Tibial nerve (tissue), 3 donors: ENCODE measurements around the gene CACNA1F.

Experiments used
- POLR2A ChIP-seq, 2 donors: fragments of 450-650 bp; IDR thresholded peaks; one replicate each; pipeline ENCODE4 v1.6.1; 2017; ENCODE audit warnings: antibody characterized with exemption in 2 of 2, mild to moderate bottlenecking in 2 of 2, moderate library complexity in 2 of 2
- TF ChIP-seq, protein P1 (sequence below), 5 experiments: fragments of 200-600 bp in 3 of 5; fragments of 450-650 bp in 2 of 5; sonication (generic) in 3 of 5; IDR thresholded peaks; one replicate each; pipeline ENCODE4 v1.5.1; 2016 to 2019; ENCODE audit warnings: antibody characterized with exemption in 5 of 5, mild to moderate bottlenecking in 3 of 5, moderate library complexity in 2 of 5

DNA sequence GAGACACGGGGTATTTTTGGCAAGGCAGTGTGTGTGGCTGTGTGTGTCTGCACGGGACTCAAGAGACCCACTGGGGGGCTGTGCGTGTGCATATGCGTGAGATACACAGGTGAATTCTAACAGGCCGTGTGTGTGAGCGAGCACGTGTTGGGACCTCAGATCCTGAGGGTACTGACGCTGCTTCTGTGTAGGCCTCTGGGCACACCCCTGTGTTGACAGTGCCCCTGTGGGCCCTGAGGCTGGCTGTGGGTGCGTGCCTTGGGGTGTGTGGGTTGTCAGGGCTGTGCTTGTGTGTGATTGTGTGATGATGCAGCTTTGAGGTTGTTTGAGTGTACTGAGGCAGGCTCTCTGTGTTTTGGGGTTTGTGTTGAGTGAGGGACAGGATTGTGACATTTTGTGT, 17.4 kb upstream of the CACNA1F start:
- TF ChIP-seq POLR2A (IDR thresholded peaks at IDR 0.05) = no peak
- TF ChIP-seq, protein P1, sequence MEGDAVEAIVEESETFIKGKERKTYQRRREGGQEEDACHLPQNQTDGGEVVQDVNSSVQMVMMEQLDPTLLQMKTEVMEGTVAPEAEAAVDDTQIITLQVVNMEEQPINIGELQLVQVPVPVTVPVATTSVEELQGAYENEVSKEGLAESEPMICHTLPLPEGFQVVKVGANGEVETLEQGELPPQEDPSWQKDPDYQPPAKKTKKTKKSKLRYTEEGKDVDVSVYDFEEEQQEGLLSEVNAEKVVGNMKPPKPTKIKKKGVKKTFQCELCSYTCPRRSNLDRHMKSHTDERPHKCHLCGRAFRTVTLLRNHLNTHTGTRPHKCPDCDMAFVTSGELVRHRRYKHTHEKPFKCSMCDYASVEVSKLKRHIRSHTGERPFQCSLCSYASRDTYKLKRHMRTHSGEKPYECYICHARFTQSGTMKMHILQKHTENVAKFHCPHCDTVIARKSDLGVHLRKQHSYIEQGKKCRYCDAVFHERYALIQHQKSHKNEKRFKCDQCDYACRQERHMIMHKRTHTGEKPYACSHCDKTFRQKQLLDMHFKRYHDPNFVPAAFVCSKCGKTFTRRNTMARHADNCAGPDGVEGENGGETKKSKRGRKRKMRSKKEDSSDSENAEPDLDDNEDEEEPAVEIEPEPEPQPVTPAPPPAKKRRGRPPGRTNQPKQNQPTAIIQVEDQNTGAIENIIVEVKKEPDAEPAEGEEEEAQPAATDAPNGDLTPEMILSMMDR (IDR thresholded peaks at IDR 0.05) = no peak
